ENCODE data around the gene GMCL2. TPM values are rescaled to one million over a fixed set of nuclear protein-coding genes. Genes with fewer than 3 reads are reported as not detected.

The GMCL2 gene
- total RNA-seq, 1 donor from 2014 or later, result not detected

DNA sequence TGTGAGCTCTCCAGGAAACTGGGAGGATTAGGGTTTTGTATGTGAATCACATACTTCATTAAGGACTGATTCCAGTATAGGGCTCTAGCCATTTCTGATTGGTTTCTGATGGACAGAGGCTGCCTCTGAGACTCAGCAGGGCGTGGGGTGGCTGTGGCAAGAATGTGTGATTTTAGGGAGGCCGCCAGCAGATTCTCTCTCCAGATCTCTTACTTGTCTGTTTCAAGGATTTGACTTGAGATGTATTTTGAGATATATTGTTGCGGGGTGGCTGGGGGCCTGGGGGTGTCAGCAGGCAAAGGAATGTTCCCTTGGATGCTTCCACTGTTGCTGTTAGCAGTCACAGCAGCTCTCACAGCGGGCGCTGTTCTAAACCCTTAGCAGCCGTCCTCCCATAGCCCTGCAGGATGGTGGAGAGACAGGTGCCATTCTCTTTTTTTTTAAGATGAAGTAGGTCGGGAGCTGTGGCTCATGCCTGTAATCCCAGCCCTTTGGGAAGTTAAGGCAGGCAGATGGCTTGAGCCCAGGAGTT lies 9.2 kb upstream of the GMCL2 start:
- intact Hi-C loops (cut with DNase I), result no loop called here

DNA sequence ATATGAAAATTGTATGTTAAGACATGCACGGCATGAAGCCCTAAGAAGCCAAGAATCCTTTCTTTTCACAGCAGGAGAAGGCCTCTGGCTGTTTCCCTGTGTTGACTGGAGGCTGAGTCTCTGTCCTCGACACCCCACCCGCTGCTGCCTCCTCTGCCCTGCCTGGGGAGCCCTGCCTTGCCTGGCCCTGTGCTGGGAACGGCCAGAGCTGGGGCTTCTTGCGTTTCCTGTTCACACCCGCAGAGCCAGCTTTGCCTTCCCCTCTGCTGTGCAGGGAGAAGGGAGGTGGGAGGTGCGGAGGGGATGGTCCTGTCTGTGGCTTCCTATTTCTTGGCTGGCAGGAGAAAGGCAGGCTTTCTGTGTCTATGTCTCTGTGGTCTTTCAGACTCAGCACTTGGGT lies 6.9 kb upstream of the GMCL2 start:
- DNase-seq (no peak), ATAC-seq (ENCODE audit: poor library complexity) (no peak)
- intact Hi-C loops (cut with DNase I), result no loop called here

More for the DNA sequence above, 9.2 kb upstream of the GMCL2 start:
- DNase-seq (no peak), ATAC-seq (ENCODE audit: poor library complexity) (no peak)

GRCh38 chr5:178193251-178193809 lies 6.2 kb upstream of the GMCL2 start:
- no peak for ATAC-seq (ENCODE audit: poor library complexity)
- DNase-seq, result no peak
- intact Hi-C loops (cut with DNase I), result no loop called here

DNA sequence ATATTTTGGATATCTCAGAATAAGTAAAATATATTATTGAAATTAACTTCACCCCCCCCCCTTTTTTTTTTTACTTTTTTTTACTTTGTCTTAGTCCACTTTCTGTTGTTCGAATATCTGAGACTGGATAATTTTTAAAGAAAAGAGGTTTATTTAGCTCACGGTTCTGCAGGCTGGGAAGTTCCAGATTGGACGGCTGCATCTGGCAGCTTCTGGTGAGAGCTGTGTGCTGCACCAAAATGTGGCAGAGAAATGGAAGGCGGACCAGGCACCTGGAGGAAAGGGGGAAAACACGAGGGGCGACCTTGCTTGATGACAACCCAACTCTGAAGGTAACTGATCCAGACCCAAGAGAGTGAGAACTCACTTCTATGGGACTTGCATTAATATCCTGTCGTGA lies 5.6 kb upstream of the GMCL2 start:
- DNase-seq (no peak), ATAC-seq (ENCODE audit: poor library complexity) (no peak)
- intact Hi-C loops (cut with DNase I), result no loop called here

DNA sequence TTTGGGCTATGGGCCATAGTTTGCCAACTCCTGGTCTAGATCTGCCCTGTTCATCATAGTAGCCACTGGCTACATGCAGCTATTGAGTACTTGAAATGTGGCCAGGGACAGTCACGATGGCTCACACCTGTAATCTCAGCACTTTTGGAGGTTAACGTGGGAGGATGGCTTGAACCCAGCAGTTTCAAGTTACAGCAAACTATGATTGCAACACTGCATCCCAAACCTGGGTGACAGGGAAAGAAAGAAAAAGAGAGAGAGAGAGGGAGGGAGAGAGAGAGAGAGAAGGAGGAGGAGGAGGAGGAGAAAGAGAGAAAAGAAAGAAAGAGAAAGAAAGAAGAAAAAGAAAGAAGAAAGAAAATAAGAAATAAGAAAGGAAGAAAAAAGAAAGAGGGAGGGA lies 5.1 kb upstream of the GMCL2 start:
- intact Hi-C loops (cut with DNase I), result no loop called here
- ATAC-seq (ENCODE audit: poor library complexity) (no peak), DNase-seq (no peak)

DNA sequence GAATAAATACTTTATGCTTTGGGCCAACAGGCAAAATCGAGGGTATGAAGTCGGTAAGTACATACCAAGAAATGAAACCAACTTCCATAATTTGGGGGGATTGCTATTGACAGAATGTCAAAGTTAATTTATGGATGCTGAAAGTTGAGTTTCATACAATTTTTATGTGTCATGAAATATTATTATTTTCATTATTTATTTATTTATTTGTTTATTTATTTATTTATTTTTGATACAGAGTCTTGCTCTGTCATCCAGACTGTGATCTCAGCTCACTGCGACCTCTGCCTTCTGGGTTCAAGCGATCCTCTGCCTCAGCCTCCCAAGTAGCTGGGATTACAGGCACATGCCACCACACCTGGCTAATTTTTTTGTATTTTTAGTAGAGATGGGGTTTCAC lies 4.5 kb upstream of the GMCL2 start:
- no peak for ATAC-seq (ENCODE audit: poor library complexity)
- DNase-seq, result no peak
- intact Hi-C loops (cut with DNase I), result no loop called here

DNA sequence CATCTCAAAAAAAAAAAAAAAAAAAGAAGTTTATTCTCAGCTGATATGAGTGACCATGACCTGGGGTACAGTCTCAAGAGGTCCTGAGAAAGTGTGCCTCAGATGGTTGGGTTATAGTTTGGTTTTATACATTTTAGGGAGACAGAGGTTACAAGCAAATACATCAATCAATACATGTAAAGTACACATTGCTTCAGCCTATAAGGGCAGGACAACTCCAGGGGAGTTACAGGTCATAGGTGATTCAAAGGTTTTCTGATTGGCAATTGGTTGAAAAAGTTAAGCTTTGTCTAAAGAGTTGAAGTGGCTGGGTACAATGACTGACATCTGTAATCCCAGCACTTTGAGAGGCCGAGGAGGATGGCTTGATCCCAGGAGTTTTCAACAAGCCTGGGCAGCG lies 2.3 kb upstream of the GMCL2 start:
- DNase-seq, result no peak
- intact Hi-C loops (cut with DNase I), result no loop called here
- no peak for ATAC-seq (ENCODE audit: poor library complexity)

GRCh38 chr5:178186427-178186826 lies 744 bp downstream of the GMCL2 start:
- intact Hi-C loops (cut with DNase I), result no loop called here
- ATAC-seq (ENCODE audit: poor library complexity), result no peak

GRCh38 chr5:178182158-178182876 lies 4.9 kb downstream of the GMCL2 start:
- DNase-seq (no peak), ATAC-seq (ENCODE audit: poor library complexity) (no peak)
- intact Hi-C loops (cut with DNase I), result no loop called here

More at GRCh38 chr5:178186427-178186826, 744 bp downstream of the GMCL2 start:
- no peak for DNase-seq

- no peak for ATAC-seq (ENCODE audit: poor library complexity)
These were observed 6.9 kb downstream of the GMCL2 start for GRCh38 chr5:178180141-178180863.

GRCh38 chr5:178177569-178177968 lies 9.6 kb downstream of the GMCL2 start:
- intact Hi-C loops (cut with DNase I), result no loop called here
- no peak for DNase-seq
- no peak for ATAC-seq (ENCODE audit: poor library complexity)

More at GRCh38 chr5:178180141-178180863, 6.9 kb downstream of the GMCL2 start:
- intact Hi-C loops (cut with DNase I), result no loop called here
- DNase-seq, result no peak

DNA sequence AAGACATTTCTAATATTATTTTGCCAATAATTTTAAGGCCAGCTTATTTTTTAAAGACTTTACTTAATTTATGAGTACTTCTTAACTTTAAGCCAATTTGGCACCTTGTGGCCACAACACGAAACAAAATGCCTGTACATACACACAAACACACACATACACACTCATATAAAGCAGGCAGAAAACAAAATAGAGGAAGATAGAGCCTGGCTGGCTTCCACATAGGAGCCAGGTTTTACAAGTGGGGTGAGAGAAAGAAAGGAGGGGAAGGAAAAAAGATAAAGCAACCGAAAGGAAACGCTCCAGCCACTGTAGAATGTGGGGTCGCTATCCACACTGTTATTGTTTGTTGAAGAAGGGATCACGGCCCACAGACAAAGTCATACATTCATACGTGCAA lies 10.4 kb downstream of the GMCL2 start:
- ATAC-seq (ENCODE audit: poor library complexity), result no peak
- intact Hi-C loops (cut with DNase I), result no loop called here
- no peak for DNase-seq

DNA sequence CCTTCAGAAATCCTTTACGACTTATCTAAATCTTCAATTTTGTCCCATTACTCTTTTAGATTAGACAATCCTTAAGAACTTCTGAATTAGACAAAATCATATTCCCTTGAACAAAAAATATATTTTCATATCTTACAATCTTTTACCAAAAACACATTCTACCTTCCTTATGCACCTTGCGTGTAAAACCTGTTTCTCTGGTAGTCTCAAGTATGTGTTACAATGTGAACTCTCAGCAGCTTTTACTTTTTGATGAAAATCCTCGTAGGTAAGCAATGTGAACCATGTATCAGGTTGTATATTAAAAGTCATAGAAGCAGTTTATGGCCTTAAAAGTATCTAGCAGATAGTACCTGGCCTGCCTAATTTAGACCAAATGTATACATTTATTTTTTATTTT lies 12.7 kb downstream of the GMCL2 start:
- no peak for DNase-seq
- intact Hi-C loops (cut with DNase I), result no loop called here
- ATAC-seq (ENCODE audit: poor library complexity), result no peak

DNA sequence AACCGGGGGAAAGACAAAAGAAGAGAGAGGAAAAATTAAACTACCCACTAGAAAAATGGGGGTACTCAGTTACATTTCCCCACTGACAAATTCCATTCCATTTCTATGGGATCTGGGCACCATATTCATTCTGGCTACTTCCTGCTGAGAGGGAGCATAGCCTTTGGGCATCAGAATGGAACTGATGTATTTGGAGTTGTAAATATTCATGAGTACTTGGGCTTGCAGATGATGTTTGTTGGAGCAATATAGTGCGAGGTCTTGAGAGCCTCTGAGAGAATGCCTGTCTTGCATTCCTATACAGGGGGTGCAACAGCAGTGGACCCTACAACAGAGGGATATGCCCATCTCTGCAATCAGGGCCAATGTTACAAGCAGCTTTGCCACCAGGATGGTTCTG lies 16.7 kb downstream of the GMCL2 start:
- no peak for DNase-seq

GRCh38 chr5:178165581-178165980 lies 21.6 kb downstream of the GMCL2 start:
- no peak for ATAC-seq (ENCODE audit: poor library complexity)
- intact Hi-C loops (cut with DNase I), result no loop called here

More for the DNA sequence above, 16.7 kb downstream of the GMCL2 start:
- ATAC-seq (ENCODE audit: poor library complexity), result no peak
- intact Hi-C loops (cut with DNase I), result no loop called here

GRCh38 chr5:178163772-178164735 lies 23.1 kb downstream of the GMCL2 start:
- intact Hi-C loops (cut with DNase I), result loop anchor here (1.0 kb wide), 1 partner anchor 88 kb away; no protein-coding TSS in a partner anchor
- DNase-seq (peak; percentile 90), ATAC-seq (ENCODE audit: poor library complexity) (peak; percentile 97)

More at GRCh38 chr5:178165581-178165980, 21.6 kb downstream of the GMCL2 start:
- DNase-seq, result no peak

DNA sequence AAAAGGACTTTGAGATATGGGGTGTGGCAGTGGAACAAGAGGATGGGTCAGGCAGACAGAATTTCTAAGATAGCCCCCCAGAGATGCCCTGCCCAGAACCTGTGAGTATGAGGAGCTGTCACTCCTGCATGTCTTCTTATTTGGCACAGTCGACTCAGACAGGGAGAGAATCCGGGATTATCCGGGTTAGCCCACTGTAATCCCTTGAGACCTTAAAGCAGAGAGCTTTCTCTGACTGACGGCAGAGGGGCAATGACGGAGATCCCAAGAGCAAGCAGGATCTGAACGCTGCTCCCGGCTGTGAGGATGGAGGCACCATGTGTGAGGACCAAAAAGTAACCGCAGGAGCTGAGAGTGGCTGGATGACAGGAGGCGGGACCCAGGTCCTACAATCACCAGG lies 24.7 kb downstream of the GMCL2 start:
- ATAC-seq (ENCODE audit: poor library complexity) (no peak), DNase-seq (no peak)
- intact Hi-C loops (cut with DNase I), result no loop called here

DNA sequence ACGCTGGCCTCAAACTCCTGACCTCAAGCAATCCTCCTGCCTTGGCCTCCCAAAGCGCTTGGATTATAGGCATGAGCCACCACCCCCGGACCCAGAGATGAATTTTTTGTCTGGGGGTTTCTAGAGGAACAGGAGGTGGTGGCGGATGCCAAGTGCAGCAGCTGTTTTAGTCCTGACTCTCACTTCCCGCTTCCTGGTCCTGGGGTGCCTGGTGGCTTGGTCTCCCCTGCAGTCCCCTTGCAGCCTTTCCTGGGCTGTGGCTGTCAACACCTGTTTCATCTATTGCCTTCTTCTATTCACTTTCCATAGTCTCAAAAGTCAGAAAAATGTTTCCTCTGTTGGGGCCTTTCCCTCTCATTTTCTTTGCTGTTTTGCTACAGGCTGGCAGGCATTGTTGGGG lies 27.0 kb downstream of the GMCL2 start:
- DNase-seq, result no peak
- ATAC-seq (ENCODE audit: poor library complexity), result no peak
- intact Hi-C loops (cut with DNase I), result no loop called here

- DNase-seq (no peak), ATAC-seq (ENCODE audit: poor library complexity) (no peak)
- intact Hi-C loops (cut with DNase I), result no loop called here
These were observed 32.1 kb downstream of the GMCL2 start for GRCh38 chr5:178155065-178155464.

Data from Right ventricle myocardium superior (tissue), 1 donor.